Measurements from ENCODE around the gene PGLYRP2.
A peak's percentile ranks its signal among the peaks of the same experiment; 100 is the strongest.

PGLYRP2 gene

GRCh38 chr19:15442142-15442920 lies 37.0 kb downstream of the PGLYRP2 start:
- no peak for DNase-seq

DNA sequence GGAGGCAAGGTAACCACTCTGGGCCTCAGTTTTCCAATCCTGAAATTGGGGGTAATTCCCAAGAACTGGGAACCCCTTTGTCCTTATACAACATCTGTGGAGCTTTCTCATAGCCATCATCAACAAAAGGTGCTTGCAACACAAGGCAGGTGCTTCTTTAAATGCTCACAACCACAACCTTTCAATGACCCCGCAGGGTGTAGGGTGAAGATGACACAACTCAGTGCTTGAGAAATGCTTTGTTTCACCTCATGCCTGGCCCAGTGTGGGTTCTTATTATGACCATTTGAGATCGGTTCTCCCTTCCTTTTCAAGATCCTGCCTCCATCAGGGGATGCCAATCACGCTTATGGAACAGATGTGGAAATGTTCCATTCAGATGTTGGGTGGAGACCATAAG lies 38.0 kb downstream of the PGLYRP2 start:
- DNase-seq, result no peak

DNA sequence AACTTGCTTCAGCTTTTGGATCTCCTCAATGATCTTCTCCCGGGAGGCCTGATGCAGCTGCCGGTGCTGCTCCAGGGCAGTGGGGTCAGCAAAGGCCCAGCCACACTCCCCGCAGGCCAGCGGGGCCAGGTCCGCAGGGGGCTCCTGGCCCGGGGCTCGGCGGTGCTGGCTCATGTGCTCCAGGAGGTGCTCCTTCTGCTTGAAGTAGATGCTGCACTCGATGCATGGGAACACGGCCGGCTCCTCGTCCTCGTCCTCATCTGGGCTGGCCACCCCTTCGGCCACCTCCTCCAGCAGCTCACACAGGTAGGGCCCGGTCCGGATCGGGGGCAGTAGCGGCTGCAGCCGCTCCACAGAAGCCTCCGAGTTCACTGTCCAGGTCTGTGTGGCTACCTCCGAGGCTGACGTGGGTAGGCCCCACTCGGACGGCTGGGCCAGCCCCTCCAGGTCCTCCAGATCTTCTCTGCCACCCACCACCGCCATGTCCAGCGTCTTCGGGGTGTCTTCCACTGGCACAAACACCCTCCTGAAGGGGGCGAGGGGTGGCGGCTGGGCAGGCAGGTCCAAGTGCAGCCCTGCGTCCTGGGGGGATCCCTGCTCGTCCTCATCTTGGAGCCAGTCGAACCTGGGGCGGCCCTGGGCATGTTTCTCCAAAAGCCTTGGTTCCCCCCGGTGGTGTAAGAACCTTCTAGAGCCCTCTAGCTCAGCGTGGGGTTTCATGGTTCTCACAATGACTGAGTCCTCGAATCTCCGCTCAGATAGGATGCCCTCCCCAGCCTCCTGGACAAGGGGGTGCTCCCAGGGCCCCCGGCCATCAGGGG lies 39.3 kb downstream of the PGLYRP2 start:
- no peak for DNase-seq

DNA sequence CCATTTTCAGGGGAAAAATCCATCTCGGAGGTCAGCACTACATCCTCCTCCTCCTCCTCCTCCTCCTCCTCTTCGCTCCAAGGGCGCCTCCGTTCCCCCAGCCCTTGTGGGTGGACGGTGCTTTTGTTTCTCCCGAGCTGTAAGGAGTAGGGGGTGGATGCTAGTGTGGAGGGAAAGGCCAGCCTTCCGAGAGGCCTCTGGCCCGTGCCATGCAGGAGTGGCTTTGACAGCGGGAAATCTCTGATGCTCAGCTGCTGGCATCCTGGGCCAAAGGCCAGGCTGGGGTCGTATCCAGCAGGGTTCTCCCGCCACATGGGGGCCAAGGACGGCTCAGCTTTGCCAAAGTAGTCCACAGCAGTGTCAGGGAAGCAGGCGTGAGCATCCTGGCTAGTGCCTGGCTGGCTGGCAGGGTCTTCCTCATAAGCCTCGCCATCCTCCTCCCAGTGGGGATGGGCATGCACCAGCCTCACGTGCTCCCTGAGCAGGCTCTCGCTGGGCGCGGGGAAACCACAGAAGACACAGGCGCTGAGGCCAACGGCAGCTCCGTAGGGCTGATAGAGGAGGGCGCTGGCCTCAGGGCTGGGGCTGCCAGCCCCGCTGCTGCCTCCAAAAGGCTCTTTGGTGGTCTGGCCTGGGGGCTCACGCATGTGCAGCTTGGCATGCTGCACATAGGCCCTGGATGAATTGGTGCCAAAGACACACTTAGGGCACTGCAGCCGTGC lies 40.1 kb downstream of the PGLYRP2 start:
- no peak for DNase-seq

- no peak for DNase-seq
These were observed 40.7 kb downstream of the PGLYRP2 start for GRCh38 chr19:15438577-15438976.

- DNase-seq, result no peak
These were observed 41.2 kb downstream of the PGLYRP2 start for GRCh38 chr19:15438124-15438496.

- no peak for DNase-seq
These were observed 41.8 kb downstream of the PGLYRP2 start for GRCh38 chr19:15437355-15438123.

DNA sequence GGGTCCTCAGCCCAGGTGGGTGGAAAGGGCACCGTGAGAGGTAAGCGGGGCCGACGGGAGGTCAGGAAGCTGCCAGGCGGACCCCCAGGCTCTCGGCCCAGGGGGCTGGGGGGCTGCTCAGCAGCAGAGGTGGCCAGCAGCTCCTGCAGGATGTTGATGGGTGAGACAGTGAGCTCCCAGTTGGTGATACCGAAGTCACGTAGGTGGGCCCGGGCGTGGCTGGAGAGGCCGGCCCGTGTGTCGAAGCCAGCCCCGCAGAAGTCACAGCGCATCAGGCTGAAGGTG lies 42.5 kb downstream of the PGLYRP2 start:
- no peak for DNase-seq

GRCh38 chr19:15436012-15436825 lies 43.1 kb downstream of the PGLYRP2 start:
- no peak for DNase-seq

DNA sequence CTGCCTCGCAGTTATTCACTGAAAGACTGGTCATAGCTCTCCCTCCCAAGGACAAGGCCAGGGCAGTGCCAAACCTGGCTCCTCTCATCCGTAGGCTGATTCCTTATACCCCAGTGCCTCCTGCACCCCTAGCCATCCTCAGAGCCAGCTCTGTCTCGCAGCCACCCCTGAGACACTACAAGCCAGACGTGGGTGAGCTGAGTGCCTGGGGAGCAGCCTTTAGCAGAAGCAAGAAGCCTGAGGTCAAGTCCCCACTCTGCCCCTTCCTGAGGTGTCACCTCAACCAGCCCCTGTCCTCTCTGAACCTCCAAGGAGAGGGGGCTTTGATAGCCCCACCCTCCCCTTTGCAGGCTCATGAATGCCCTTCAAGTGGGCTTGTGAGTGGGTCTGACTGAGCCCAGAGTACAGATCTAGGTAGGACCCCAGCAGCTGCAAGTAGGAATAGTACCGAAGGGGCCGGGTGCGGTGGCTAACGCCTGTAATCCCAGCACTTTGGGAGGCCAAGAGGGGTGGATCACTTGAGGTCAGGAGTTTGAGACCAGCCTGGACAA lies 45.7 kb downstream of the PGLYRP2 start:
- no peak for DNase-seq

- DNase-seq, result peak in 57 of 58 donors; percentile 17 to 93 (median 81)
These were observed 46.4 kb downstream of the PGLYRP2 start for GRCh38 chr19:15432629-15433518.

- DNase-seq, result no peak
These were observed 47.2 kb downstream of the PGLYRP2 start for GRCh38 chr19:15432018-15432494.

DNA sequence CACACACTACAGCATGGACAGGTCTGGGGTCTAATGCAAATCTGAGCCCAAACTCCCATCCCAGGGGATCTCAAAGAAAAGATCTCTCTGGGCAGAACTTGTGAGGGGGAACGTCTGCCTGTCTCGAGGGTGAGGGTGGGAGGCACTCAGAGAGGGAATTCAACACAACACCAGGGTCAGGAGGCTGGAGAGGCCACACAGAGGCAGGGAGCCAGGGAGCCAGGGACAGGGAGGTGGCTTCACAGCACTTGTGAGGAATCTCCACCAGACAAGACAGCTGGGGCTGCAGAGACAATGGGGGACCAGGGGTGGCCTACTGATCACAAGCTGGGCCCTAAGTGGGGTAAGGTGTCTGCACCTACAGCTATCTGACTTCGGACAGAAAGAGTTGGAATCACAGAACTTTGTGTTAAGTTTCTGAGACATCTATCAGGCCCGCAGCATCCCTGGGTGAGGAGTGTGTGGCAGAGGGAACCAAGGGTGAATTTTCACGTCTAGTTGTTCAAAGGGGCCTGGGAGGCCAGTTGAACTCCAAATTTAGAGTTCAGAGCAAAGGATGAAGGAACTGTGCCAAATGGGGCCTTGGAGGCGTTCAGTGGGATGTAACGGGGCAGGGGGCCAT lies 47.8 kb downstream of the PGLYRP2 start:
- no peak for DNase-seq

GRCh38 chr19:15430526-15431120 lies 48.7 kb downstream of the PGLYRP2 start:
- DNase-seq, result no peak

GRCh38 chr19:15429825-15430467 lies 49.4 kb downstream of the PGLYRP2 start:
- DNase-seq, result no peak

GRCh38 chr19:15428956-15429824 lies 50.1 kb downstream of the PGLYRP2 start:
- no peak for DNase-seq
